Measurements from ENCODE around the gene ART3.

Gene ART3

GRCh38 chr4:76147454-76148141 lies 73.1 kb downstream of the ART3 start:
- DNase-seq (ENCODE audit: low read depth, low spot score), result peak; percentile 85

- peak; percentile 98 for DNase-seq (ENCODE audit: low read depth, low spot score)
Measured at GRCh38 chr4:76148142-76148865, 73.8 kb downstream of the ART3 start, which contains the start of gene NUP54. Gene NUP54, minus strand, starts transcription at chr4:76148397. Its CDS starts 23 bp downstream, at chr4:76148374.

GRCh38 chr4:76153356-76153755 lies 78.8 kb downstream of the ART3 start:
- no peak for DNase-seq (ENCODE audit: low read depth, low spot score)

- no peak for DNase-seq (ENCODE audit: low read depth, low spot score)
Measured at GRCh38 chr4:76155979-76156378, 81.5 kb downstream of the ART3 start.

GRCh38 chr4:76156635-76157034 lies 82.1 kb downstream of the ART3 start:
- DNase-seq (ENCODE audit: low read depth, low spot score), result peak; percentile 30

GRCh38 chr4:76160355-76160754 lies 85.8 kb downstream of the ART3 start:
- no peak for DNase-seq (ENCODE audit: low read depth, low spot score)
